Measurements from ENCODE around the gene HOXC12. TPM values are rescaled to one million over a fixed set of nuclear protein-coding genes. Genes with fewer than 3 reads are reported as not detected.

The HOXC12 gene
- polyA plus RNA-seq, 1 experiment, result 0.06 TPM

GRCh38 chr12:53953831-53954693, 641 bp upstream of the HOXC12 start:
- H3K36me3 ChIP-seq (ENCODE audit: control insufficient read depth, insufficient read depth, low read length), result no peaks in the 10 kb centered on the region
- POLR2A ChIA-PET, result no interaction called here
- CTCF ChIA-PET, result interaction anchor here (0.7 to 0.8 kb wide), 2 partner anchors 12 to 30 kb away, joined by 3 to 4 read pairs; no protein-coding TSS in a partner anchor
- H3K27me3 ChIP-seq (ENCODE audit: control insufficient read depth, insufficient read depth, low read length), result peaks cover 63% of the 10 kb centered on the region
- TF ChIP-seq, protein P1, sequence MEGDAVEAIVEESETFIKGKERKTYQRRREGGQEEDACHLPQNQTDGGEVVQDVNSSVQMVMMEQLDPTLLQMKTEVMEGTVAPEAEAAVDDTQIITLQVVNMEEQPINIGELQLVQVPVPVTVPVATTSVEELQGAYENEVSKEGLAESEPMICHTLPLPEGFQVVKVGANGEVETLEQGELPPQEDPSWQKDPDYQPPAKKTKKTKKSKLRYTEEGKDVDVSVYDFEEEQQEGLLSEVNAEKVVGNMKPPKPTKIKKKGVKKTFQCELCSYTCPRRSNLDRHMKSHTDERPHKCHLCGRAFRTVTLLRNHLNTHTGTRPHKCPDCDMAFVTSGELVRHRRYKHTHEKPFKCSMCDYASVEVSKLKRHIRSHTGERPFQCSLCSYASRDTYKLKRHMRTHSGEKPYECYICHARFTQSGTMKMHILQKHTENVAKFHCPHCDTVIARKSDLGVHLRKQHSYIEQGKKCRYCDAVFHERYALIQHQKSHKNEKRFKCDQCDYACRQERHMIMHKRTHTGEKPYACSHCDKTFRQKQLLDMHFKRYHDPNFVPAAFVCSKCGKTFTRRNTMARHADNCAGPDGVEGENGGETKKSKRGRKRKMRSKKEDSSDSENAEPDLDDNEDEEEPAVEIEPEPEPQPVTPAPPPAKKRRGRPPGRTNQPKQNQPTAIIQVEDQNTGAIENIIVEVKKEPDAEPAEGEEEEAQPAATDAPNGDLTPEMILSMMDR (IDR thresholded peaks at IDR 0.05; ENCODE audit: insufficient read depth, low read depth, low read length), result no peak
- no peak for DNase-seq (ENCODE audit: low read depth)
- H3K4me3 ChIP-seq (ENCODE audit: low read depth, low read length), result no peak overlapping the region

- POLR2A ChIA-PET, result interaction anchor here (0.7 kb wide), 1 partner anchor 15 kb away, joined by 8 read pairs; no protein-coding TSS in a partner anchor
- CTCF ChIA-PET, result interaction anchor here (0.7 to 1.0 kb wide), 2 partner anchors 29 to 30 kb away, joined by 3 read pairs; partner anchors contain the start of gene HOXC10
- peaks cover 55% of the 10 kb centered on the region for H3K27me3 ChIP-seq (ENCODE audit: control insufficient read depth, insufficient read depth, low read length)
These were observed 503 bp downstream of the HOXC12 start for GRCh38 chr12:53955036-53955775.

DNA sequence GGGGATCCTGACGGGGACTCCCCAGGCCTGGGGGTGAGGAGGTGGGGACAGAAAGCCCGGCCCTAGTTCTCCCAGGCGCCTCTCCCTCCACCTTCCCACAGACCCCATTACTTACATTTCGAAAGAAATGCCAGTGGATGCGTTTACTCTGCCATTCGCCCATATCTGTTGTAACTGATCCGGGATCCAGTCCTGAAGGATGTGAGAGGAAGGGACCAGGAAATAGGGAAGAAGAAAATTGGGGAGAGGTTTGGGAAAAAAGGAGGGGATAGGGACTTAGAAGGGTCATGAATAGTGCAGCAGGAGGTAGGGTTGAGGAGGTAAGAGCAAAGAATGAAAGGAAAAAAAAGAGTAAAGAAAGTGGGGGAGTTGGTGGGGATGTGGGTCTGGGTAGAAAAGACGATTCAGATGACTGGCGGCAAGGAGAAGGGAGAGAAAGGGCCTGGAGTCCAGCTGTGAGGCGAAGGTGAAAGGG, 1.1 kb downstream of the HOXC12 start:
- TF ChIP-seq, protein P1 (IDR thresholded peaks at IDR 0.05; ENCODE audit: insufficient read depth, low read depth, low read length), result no peak
- DNase-seq (ENCODE audit: low read depth), result no peak
- Histone ChIP-seq H3K36me3 (ENCODE audit: control insufficient read depth, insufficient read depth, low read length) (no peaks in the 10 kb centered on the region), H3K4me3 (ENCODE audit: low read depth, low read length) (no peak overlapping the region), H3K27me3 (ENCODE audit: control insufficient read depth, insufficient read depth, low read length) (peaks cover 50% of the 10 kb centered on the region)
- CTCF ChIA-PET, result interaction anchor here (1.0 kb wide), 2 partner anchors 10 to 29 kb away, joined by 3 read pairs; partner anchors contain the start of gene HOXC10
- POLR2A ChIA-PET, result no interaction called here

More at GRCh38 chr12:53955036-53955775, 503 bp downstream of the HOXC12 start:
- DNase-seq (ENCODE audit: low read depth), result no peak
- Histone ChIP-seq H3K4me3 (ENCODE audit: low read depth, low read length) (0 out of 2 replicates have a peak overlapping the region, but pooled peaks have one; percentile 1), H3K36me3 (ENCODE audit: control insufficient read depth, insufficient read depth, low read length) (no peaks in the 10 kb centered on the region)
- TF ChIP-seq, protein P1 (IDR thresholded peaks at IDR 0.05; ENCODE audit: insufficient read depth, low read depth, low read length), result no peak

DNA sequence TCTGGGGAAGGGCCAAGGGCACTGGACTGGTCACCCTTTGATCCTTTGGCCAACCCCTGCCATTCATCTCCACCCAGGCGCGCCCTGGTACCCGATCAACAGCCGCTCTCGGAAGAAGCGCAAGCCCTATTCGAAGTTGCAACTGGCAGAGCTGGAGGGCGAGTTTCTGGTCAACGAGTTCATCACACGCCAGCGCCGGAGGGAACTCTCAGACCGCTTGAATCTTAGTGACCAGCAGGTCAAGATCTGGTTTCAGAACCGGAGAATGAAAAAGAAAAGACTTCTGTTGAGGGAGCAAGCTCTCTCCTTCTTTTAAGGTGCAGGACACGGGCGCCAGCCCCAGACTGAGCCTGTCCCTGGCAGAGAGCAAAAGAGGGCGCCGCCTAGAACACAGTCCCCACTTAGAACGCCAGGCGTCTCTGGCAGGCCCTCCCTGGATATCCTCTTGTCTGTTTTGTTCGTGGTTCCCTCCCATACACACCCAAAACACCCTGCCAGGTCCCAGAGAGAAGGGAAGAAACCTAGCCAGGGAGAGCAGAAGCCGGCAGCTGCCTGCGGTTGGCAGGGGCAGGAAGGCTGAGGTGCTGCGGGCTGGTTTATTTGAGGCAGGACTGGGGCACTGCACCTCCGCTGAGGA, 1.7 kb downstream of the HOXC12 start:
- Histone ChIP-seq H3K36me3 (ENCODE audit: control insufficient read depth, insufficient read depth, low read length) (no peaks in the 10 kb centered on the region), H3K4me3 (ENCODE audit: low read depth, low read length) (no peak overlapping the region), H3K27me3 (ENCODE audit: control insufficient read depth, insufficient read depth, low read length) (peaks cover 44% of the 10 kb centered on the region)
- no peak for DNase-seq (ENCODE audit: low read depth)
- ChIA-PET POLR2A (no interaction called here), CTCF (interaction anchor here (1.0 kb wide), 2 partner anchors 10 to 29 kb away, joined by 3 read pairs; partner anchors contain the start of gene HOXC10)
- TF ChIP-seq, protein P1 (IDR thresholded peaks at IDR 0.05; ENCODE audit: insufficient read depth, low read depth, low read length), result no peak

Measured in BJ (cell line).